GM21528 (cell line): ENCODE data around the gene ZDHHC1.

Experiments
- ATAC-seq: cut with Tn5 transposase; IDR thresholded peaks from one replicate; pipeline ENCODE4 v1.9.1; 2021; ENCODE audit warnings: mild to moderate bottlenecking, moderate library complexity; ENCODE audit not compliant: unreplicated experiment, low FRiP score

The ZDHHC1 gene

GRCh38 chr16:67396159-67397035 is 19.9 kb downstream of the ZDHHC1 start:
- ATAC-seq, result no peak

- no peak for ATAC-seq
Observed at GRCh38 chr16:67395458-67396158, 20.7 kb downstream of the ZDHHC1 start.

GRCh38 chr16:67395105-67395457 is 21.2 kb downstream of the ZDHHC1 start:
- ATAC-seq, result no peak

- ATAC-seq, result no peak
Observed at GRCh38 chr16:67394155-67395104, 21.8 kb downstream of the ZDHHC1 start.

- no peak for ATAC-seq
Observed at GRCh38 chr16:67393788-67394154, 22.5 kb downstream of the ZDHHC1 start.

GRCh38 chr16:67393111-67393787 is 23.0 kb downstream of the ZDHHC1 start, which contains the start of gene TPPP3:
Gene TPPP3 (minus strand): TSS chr16:67393498. CDS start chr16:67391111, 2,387 bp downstream.
- no peak for ATAC-seq

- no peak for ATAC-seq
Observed at GRCh38 chr16:67392301-67393059, 23.8 kb downstream of the ZDHHC1 start.

- ATAC-seq, result no peak
Observed at GRCh38 chr16:67391424-67392300, 24.6 kb downstream of the ZDHHC1 start.

- no peak for ATAC-seq
Observed at GRCh38 chr16:67390816-67391423, 25.4 kb downstream of the ZDHHC1 start.

- ATAC-seq, result no peak
Observed at GRCh38 chr16:67389911-67390815, 26.1 kb downstream of the ZDHHC1 start.

- ATAC-seq, result no peak
Observed at GRCh38 chr16:67388591-67388990, 27.7 kb downstream of the ZDHHC1 start.

- ATAC-seq, result no peak
Observed at GRCh38 chr16:67388191-67388590, 28.1 kb downstream of the ZDHHC1 start.

GRCh38 chr16:67387479-67388079 is 28.7 kb downstream of the ZDHHC1 start:
- ATAC-seq, result no peak

- ATAC-seq, result no peak
Observed at GRCh38 chr16:67386861-67387455, 29.3 kb downstream of the ZDHHC1 start.

- no peak for ATAC-seq
Observed at GRCh38 chr16:67384778-67385510, 31.3 kb downstream of the ZDHHC1 start.

GRCh38 chr16:67383284-67383683 is 33.0 kb downstream of the ZDHHC1 start:
- no peak for ATAC-seq
